Panc1 (cell line): ENCODE measurements around the gene ATF6B.

Source experiments
- CTCF ChIP-seq: fragments of 450-650 bp; IDR thresholded peaks from 2 replicates; pipeline ENCODE4 v1.5.1; 2017; ENCODE audit warnings: mild to moderate bottlenecking
- POLR2AphosphoS5 ChIP-seq: IDR thresholded peaks from 2 replicates; pipeline ENCODE4 v1.6.1; 2012; ENCODE audit warnings: mild to moderate bottlenecking, low read depth, low read length, moderate library complexity
- SIN3A ChIP-seq: IDR thresholded peaks from 2 replicates; pipeline ENCODE4 v1.6.1; 2012; ENCODE audit warnings: low read depth, mild to moderate bottlenecking, low read length, moderate library complexity, borderline replicate concordance; ENCODE audit not compliant: insufficient read depth
- TCF7L2 ChIP-seq: IDR thresholded peaks from 2 replicates; pipeline ENCODE4 v1.6.1; 2011; ENCODE audit warnings: mild to moderate bottlenecking, low read depth, low read length, inconsistent platforms

GRCh38 chr6:32168807-32169591 lies 41.0 kb upstream of the ATF6B start:
- TF ChIP-seq CTCF (no peak; the same call in 1 of the 2 replicates), TCF7L2 (no peak), SIN3A (no peak), POLR2AphosphoS5 (no peak)
